Pancreas (tissue), 10 donors: ENCODE measurements around the gene MS4A6A. TPM values are rescaled to one million over a fixed set of nuclear protein-coding genes. Genes with fewer than 3 reads are reported as not detected.

Experiments
- ATAC-seq, 4 donors: fragments of 200-7000 bp; cut with Tn5 transposase; one replicate each; pipeline versions ENCODE4 v1.8.0 to v1.9.1; 2020; ENCODE audit warnings: mild to moderate bottlenecking in 4 of 4, moderate library complexity in 4 of 4
- DNase-seq, 6 donors: peaks; one replicate each; pipeline ENCODE4 v3.0.0-alpha.2; 2020
- FAIRE-seq: peaks from 2 replicates; lab custom pipeline; 2012; peaks lifted over from hg19 to GRCh38; lab: Jason Lieb, UNC
- H3K27ac ChIP-seq, 4 donors: fragments of 200-600 bp; sonication (generic); 1 replicate in 3 of 4; 2 replicates in 1 of 4; pipeline versions ENCODE4 v1.5.0 to v1.8.0; 2020
- H3K27me3 ChIP-seq, 4 donors: fragments of 200-600 bp; one replicate each; pipeline ENCODE4 v1.8.0; 2021
- H3K36me3 ChIP-seq, 3 donors: fragments of 200-600 bp; sonication (generic) in 1 of 3; one replicate each; pipeline versions ENCODE4 v1.5.0 to v1.8.0; 2020 to 2021
- H3K4me1 ChIP-seq, 3 donors: fragments of 200-600 bp; one replicate each; pipeline ENCODE4 v1.8.0; 2021
- H3K4me3 ChIP-seq, 4 donors: fragments of 200-600 bp; sonication (generic) in 2 of 4; one replicate each; pipeline versions ENCODE4 v1.5.0 to v1.8.0; 2020 to 2021
- H3K9me3 ChIP-seq, 4 donors: fragments of 200-600 bp; one replicate each; pipeline ENCODE4 v1.8.0; 2021
- CTCF ChIP-seq, 4 donors: fragments of 200-600 bp; sonication (generic) in 3 of 4; IDR thresholded peaks; one replicate each; pipeline versions ENCODE4 v1.5.0 to v1.8.0; 2021; ENCODE audit warnings: antibody characterized with exemption in 4 of 4
- WGBS, 2 donors: extraction: QIAGEN DNeasy Blood & Tissue Kit; methylation state at CpG; one replicate each; pipeline ENCODE4 v1.1.7; 2013; 5-methylcytosine and 5-hydroxymethylcytosine counted together
- intact Hi-C, 3 donors: fragments of 100-400 bp; cut with DNase I; formaldehyde crosslinking; loops; one replicate each; pipeline versions ENCODE4 v1.11.1 to v1.14.2; 2022
- polyA plus RNA-seq, 2 donors: library from polyadenylated mRNA; stranded (reverse); fragments of 200-250 nt; gene quantifications; one replicate each; pipeline ENCODE4 v1.2.3, GENCODE V29; 2013
- total RNA-seq, 6 donors: library from RNA; stranded (reverse); fragmentation: NEBNext Ultra II Directional in 4 of 6; extraction: Animal tissue kit (Norgen Biotek cat#: 25700) in 4 of 6; gene quantifications; one replicate each; pipeline versions ENCODE4 v1.2.1 to v1.2.4, GENCODE V29; 2021 to 2023
- donor health status: healthy with polysubstance abuse.
- donor health status: DM: no; HTN: no; CAD: no; lungs with moderate emphysema.
- donor health status: DM: no; HTN: no; CAD: no.
- donor health status: control.
- donor health status: control.
- donor health status: Bipolar disorder and iron deficiency.
- donor health status: DM: yes; HTN: yes; CAD: no.
- donor health status: DM: no; HTN: no; CAD: no.
- donor health status: DM: no; HTN: no; CAD: no.
- donor health status: DM: yes; HTN: yes; CAD: no.

The MS4A6A gene
- total and polyA plus RNA-seq, 8 donors: 3.1 to 69.3 (median 7.0) TPM

GRCh38 chr11:60184824-60185511 lies 2.1 kb upstream of the MS4A6A start:
- DNase-seq (no peak), ATAC-seq (peak in 2 of 4 donors; percentile 50 to 61), FAIRE-seq (no peak)
- H3K4me3 ChIP-seq: no peak overlapping the region
- WGBS, 2 donors: 48 to 51% methylated on average over 1 of the region's 1 CpG
- H3K36me3 ChIP-seq: no peaks in the 10 kb centered on the region
- intact Hi-C loops: no loop called here
- H3K27ac ChIP-seq: peak overlapping the region in 1 of 4 donors; percentile 27
- no peaks in the 10 kb centered on the region for H3K4me1 ChIP-seq
- no peaks in the 10 kb centered on the region for H3K27me3 ChIP-seq
- H3K9me3 ChIP-seq: no peaks in the 10 kb centered on the region
- no peak for TF ChIP-seq CTCF (IDR thresholded peaks at IDR 0.05)

- WGBS, 2 donors: 70 to 81% methylated on average over 2 of the region's 2 CpGs
- peak overlapping the region in 2 of 4 donors; percentile 17 to 61 for H3K27ac ChIP-seq
- no peaks in the 10 kb centered on the region for H3K9me3 ChIP-seq
- H3K4me3 ChIP-seq: no peak overlapping the region
- FAIRE-seq: no peak
- no peaks in the 10 kb centered on the region for H3K27me3 ChIP-seq
- no peak for DNase-seq
- TF ChIP-seq CTCF (IDR thresholded peaks at IDR 0.05): no peak
- H3K36me3 ChIP-seq: no peaks in the 10 kb centered on the region
- intact Hi-C loops: no loop called here
- no peaks in the 10 kb centered on the region for H3K4me1 ChIP-seq
- ATAC-seq: peak in 2 of 4 donors; percentile 49 to 50
Measured at GRCh38 chr11:60183591-60184205, 815 bp upstream of the MS4A6A start.

GRCh38 chr11:60175860-60176275 lies 7.0 kb downstream of the MS4A6A start:
- Histone ChIP-seq H3K4me3 (no peak overlapping the region), H3K9me3 (no peaks in the 10 kb centered on the region), H3K4me1 (no peaks in the 10 kb centered on the region), H3K27me3 (no peaks in the 10 kb centered on the region), H3K27ac (no peak overlapping the region), H3K36me3 (no peaks in the 10 kb centered on the region)
- 89% methylated on average over 5 of the region's 5 CpGs for WGBS, 2 donors
- no peak for DNase-seq
- no peak for TF ChIP-seq CTCF (IDR thresholded peaks at IDR 0.05)
- no peak for ATAC-seq
- FAIRE-seq: no peak
- intact Hi-C loops: no loop called here

DNA sequence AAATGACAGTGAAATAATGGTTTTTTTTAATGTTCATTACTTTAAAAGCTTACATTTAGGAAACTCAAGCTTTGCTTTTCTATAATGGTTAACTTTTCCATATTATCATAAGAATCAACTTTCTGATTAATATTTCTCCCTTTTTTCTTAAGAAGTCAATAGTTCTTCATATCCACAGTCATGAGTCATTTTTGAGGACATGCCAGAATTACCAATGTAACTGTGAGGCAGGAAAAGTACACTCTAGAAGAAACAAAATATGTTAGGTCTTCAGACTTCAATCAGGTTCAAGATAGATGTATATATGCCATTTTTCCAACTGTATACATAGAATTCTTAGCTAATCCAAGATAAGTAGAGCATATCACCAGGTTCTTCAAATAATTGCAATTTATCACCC lies 10.9 kb downstream of the MS4A6A start:
- Histone ChIP-seq H3K9me3 (no peaks in the 10 kb centered on the region), H3K27me3 (no peaks in the 10 kb centered on the region), H3K4me3 (no peak overlapping the region), H3K36me3 (no peaks in the 10 kb centered on the region), H3K27ac (no peak overlapping the region), H3K4me1 (no peaks in the 10 kb centered on the region)
- no peak for DNase-seq
- FAIRE-seq: no peak
- no peak for ATAC-seq
- no peak for TF ChIP-seq CTCF (IDR thresholded peaks at IDR 0.05)
- intact Hi-C loops: no loop called here

- ATAC-seq (no peak), FAIRE-seq (no peak), DNase-seq (no peak)
- H3K4me3 ChIP-seq: no peak overlapping the region
- WGBS, 2 donors: 81 to 96% methylated on average over 1 of the region's 1 CpG
- no peaks in the 10 kb centered on the region for H3K27me3 ChIP-seq
- H3K4me1 ChIP-seq: no peaks in the 10 kb centered on the region
- TF ChIP-seq CTCF (IDR thresholded peaks at IDR 0.05): no peak
- H3K36me3 ChIP-seq: no peaks in the 10 kb centered on the region
- H3K27ac ChIP-seq: no peak overlapping the region
- no peaks in the 10 kb centered on the region for H3K9me3 ChIP-seq
- intact Hi-C loops: no loop called here
Measured at GRCh38 chr11:60170566-60170965, 12.3 kb downstream of the MS4A6A start.
